GM12878 (cell line): Measurements from ENCODE around the gene MCFD2. TPM values are rescaled to one million over a fixed set of nuclear protein-coding genes. Genes with fewer than 3 reads are reported as not detected.

Experiments used
- ATF7 ChIP-seq: fragments of 450-650 bp; IDR thresholded peaks from 2 replicates; pipeline ENCODE4 v1.6.1; 2016; ENCODE audit warnings: low read depth, mild to moderate bottlenecking
- BCL11A ChIP-seq: IDR thresholded peaks from 2 replicates; pipeline ENCODE4 v1.6.1; 2011; ENCODE audit warnings: low read depth, low read length
- EED ChIP-seq: sonication (generic); IDR thresholded peaks from 2 replicates; pipeline ENCODE4 v1.6.1; 2016; ENCODE audit warnings: antibody characterized with exemption, low read depth
- EP300 ChIP-seq, 2 experiments: fragments of 150-350 bp in 1 of 2; IDR thresholded peaks; 2 replicates each; pipeline ENCODE4 v1.6.1; 2011 to 2012; ENCODE audit warnings: low read depth in 2 of 2, low read length in 2 of 2, borderline replicate concordance in 1 of 2, improper control_type of control experiment in 1 of 2, inconsistent platforms in 1 of 2; ENCODE audit not compliant: control insufficient read depth in 1 of 2
- ESRRA ChIP-seq: IDR thresholded peaks from 2 replicates; pipeline ENCODE4 v1.6.1; 2012; ENCODE audit warnings: mild to moderate bottlenecking, low read length, improper control_type of control experiment
- HCFC1 ChIP-seq: fragments of 150-350 bp; IDR thresholded peaks from 2 replicates; pipeline ENCODE4 v1.6.1; 2014; ENCODE audit warnings: low read length
- IKZF2 ChIP-seq, 2 experiments: fragments of 450-650 bp; IDR thresholded peaks; 2 replicates each; pipeline ENCODE4 v1.6.1; 2017; ENCODE audit warnings: mild to moderate bottlenecking in 2 of 2, moderate library complexity in 2 of 2
- IRF4 ChIP-seq: IDR thresholded peaks from 2 replicates; pipeline ENCODE4 v1.6.1; 2011; ENCODE audit warnings: low read depth, low read length
- JUNB ChIP-seq: IDR thresholded peaks from 2 replicates; pipeline ENCODE4 v1.6.1; 2016; ENCODE audit warnings: antibody characterized with exemption, mild to moderate bottlenecking
- KLF5 ChIP-seq: fragments of 450-650 bp; IDR thresholded peaks from 2 replicates; pipeline ENCODE4 v1.6.1; 2014; ENCODE audit warnings: mild to moderate bottlenecking; ENCODE audit not compliant: partially characterized antibody
- MEF2A ChIP-seq: IDR thresholded peaks from 2 replicates; pipeline ENCODE4 v1.6.1; 2011; ENCODE audit warnings: low read depth, mild to moderate bottlenecking, low read length, moderate library complexity; ENCODE audit not compliant: insufficient read depth
- PAX8 ChIP-seq: fragments of 450-650 bp; IDR thresholded peaks from 2 replicates; pipeline ENCODE4 v1.6.1; 2017; ENCODE audit warnings: mild to moderate bottlenecking, moderate library complexity
- SIN3A ChIP-seq: IDR thresholded peaks from 2 replicates; pipeline ENCODE4 v1.6.1; 2012; ENCODE audit warnings: low read depth, low read length, improper control_type of control experiment
- SREBF1 ChIP-seq: IDR thresholded peaks from 2 replicates; pipeline ENCODE4 v1.6.1; 2012; ENCODE audit warnings: mild to moderate bottlenecking, low read length
- TARDBP ChIP-seq: IDR thresholded peaks from 2 replicates; pipeline ENCODE4 v1.6.1; 2016; ENCODE audit warnings: borderline replicate concordance
- TCF7 ChIP-seq: IDR thresholded peaks from 2 replicates; pipeline ENCODE4 v1.6.1; 2014; ENCODE audit warnings: antibody characterized with exemption, borderline replicate concordance
- YY1 ChIP-seq: IDR thresholded peaks from 2 replicates; pipeline ENCODE4 v1.6.1; 2011; ENCODE audit warnings: low read depth, mild to moderate bottlenecking, low read length
- ZNF217 ChIP-seq: fragments of 450-650 bp; IDR thresholded peaks from 2 replicates; pipeline ENCODE4 v1.6.1; 2017; ENCODE audit warnings: antibody characterized with exemption, mild to moderate bottlenecking
- polyA plus RNA-seq, 11 experiments: library from polyadenylated mRNA; depleted of rRNA in 4 of 11; unstranded in 6 of 11; stranded (reverse) in 5 of 11; fragments of >200 nt; fragmentation: Nextera tagmentation in 4 of 11; fragmentation: Illumina TruSeq in 1 of 11; extraction: Ambion mirVana in 4 of 11; extraction: Trizol in 1 of 11; gene quantifications; 1 replicate in 1 of 11; 2 replicates in 10 of 11; pipeline versions ENCODE4 v1.2.1 to v1.2.3, GENCODE V29; 2011 to 2016; ENCODE audit warnings: inconsistent platforms in 2 of 11, missing spikeins in 2 of 11, low read depth in 1 of 11
- total RNA-seq, 4 experiments: library from RNA; depleted of rRNA in 3 of 4; stranded (reverse); fragments of >200 nt in 3 of 4; fragmentation: Illumina TruSeq in 1 of 4; extraction: Trizol in 1 of 4; gene quantifications; 2 replicates each; pipeline versions ENCODE4 v1.2.1 to v1.2.3, GENCODE V29; 2013 to 2021
- TF ChIP-seq, protein P1 (sequence below): IDR thresholded peaks from 2 replicates; pipeline ENCODE4 v1.6.1; 2011; ENCODE audit warnings: borderline replicate concordance, low read depth, mild to moderate bottlenecking, moderate library complexity, mixed read lengths, low read length; ENCODE audit not compliant: insufficient read depth; ENCODE audit errors: extremely low read length
- TF ChIP-seq, protein P2 (sequence below): fragments of 450-650 bp; IDR thresholded peaks from 2 replicates; pipeline ENCODE4 v1.6.1; 2017; ENCODE audit warnings: mild to moderate bottlenecking, moderate library complexity
- TF ChIP-seq, protein P3 (sequence below): fragments of 450-650 bp; IDR thresholded peaks from 2 replicates; pipeline ENCODE4 v1.6.1; 2017; ENCODE audit warnings: mild to moderate bottlenecking, moderate library complexity
- TF ChIP-seq, protein P4 (sequence below): IDR thresholded peaks from 2 replicates; pipeline ENCODE4 v1.6.1; 2012; ENCODE audit warnings: low read depth, low read length, improper control_type of control experiment

MCFD2 gene
- total and polyA plus RNA-seq, 10 of the 15 experiments (the other 5 are each of a cell fraction or from before 2014, with no cell fraction given), result 35.0 to 57.3 (median 40.3) TPM

DNA sequence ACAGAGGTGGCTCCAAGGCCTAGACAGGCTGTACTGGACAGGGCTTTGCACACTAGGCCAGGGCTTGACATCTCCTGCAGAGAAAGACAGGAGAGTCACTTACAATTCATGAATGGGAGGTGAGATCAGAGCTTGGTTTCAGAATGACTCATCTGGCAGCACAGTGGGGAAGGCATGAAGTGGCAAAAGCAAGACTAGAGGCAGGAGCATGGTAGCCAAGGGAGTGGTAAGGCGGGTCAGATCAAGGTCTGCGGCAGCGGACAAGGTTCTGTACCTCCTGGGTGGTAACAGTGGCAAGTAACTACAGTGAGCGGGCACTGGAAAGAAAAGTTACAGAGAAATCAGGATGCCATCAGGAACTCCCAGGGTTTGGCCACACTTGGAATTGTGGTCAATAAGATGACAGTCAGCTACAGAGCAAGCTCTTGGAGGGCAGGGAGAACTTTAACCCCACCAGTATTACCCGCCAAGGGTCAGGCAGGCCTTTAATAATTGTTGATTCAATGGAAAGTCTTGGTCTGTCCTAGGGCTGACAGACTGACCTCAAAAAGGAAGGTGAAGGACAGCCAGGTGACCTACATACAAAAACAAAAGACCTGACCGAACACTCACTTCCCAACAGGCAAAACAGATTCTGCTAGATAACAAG lies 5.7 kb downstream of the MCFD2 start (continued):
- TF ChIP-seq, protein P1, sequence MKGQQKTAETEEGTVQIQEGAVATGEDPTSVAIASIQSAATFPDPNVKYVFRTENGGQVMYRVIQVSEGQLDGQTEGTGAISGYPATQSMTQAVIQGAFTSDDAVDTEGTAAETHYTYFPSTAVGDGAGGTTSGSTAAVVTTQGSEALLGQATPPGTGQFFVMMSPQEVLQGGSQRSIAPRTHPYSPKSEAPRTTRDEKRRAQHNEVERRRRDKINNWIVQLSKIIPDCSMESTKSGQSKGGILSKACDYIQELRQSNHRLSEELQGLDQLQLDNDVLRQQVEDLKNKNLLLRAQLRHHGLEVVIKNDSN, result no peak
- TF ChIP-seq JUNB, result peak; percentile 91
- TF ChIP-seq SREBF1, result no peak
- no peak for TF ChIP-seq ESRRA
- TF ChIP-seq, protein P2, sequence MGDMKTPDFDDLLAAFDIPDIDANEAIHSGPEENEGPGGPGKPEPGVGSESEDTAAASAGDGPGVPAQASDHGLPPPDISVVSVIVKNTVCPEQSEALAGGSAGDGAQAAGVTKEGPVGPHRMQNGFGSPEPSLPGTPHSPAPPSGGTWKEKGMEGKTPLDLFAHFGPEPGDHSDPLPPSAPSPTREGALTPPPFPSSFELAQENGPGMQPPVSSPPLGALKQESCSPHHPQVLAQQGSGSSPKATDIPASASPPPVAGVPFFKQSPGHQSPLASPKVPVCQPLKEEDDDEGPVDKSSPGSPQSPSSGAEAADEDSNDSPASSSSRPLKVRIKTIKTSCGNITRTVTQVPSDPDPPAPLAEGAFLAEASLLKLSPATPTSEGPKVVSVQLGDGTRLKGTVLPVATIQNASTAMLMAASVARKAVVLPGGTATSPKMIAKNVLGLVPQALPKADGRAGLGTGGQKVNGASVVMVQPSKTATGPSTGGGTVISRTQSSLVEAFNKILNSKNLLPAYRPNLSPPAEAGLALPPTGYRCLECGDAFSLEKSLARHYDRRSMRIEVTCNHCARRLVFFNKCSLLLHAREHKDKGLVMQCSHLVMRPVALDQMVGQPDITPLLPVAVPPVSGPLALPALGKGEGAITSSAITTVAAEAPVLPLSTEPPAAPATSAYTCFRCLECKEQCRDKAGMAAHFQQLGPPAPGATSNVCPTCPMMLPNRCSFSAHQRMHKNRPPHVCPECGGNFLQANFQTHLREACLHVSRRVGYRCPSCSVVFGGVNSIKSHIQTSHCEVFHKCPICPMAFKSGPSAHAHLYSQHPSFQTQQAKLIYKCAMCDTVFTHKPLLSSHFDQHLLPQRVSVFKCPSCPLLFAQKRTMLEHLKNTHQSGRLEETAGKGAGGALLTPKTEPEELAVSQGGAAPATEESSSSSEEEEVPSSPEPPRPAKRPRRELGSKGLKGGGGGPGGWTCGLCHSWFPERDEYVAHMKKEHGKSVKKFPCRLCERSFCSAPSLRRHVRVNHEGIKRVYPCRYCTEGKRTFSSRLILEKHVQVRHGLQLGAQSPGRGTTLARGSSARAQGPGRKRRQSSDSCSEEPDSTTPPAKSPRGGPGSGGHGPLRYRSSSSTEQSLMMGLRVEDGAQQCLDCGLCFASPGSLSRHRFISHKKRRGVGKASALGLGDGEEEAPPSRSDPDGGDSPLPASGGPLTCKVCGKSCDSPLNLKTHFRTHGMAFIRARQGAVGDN, result 0 out of 2 replicates have a peak, but pooled peaks have one; percentile 23
- TF ChIP-seq KLF5, result no peak
- no peak for TF ChIP-seq YY1
- peak in 1 of 2 experiments; percentile 61; a peak in 1 of 4 replicates for TF ChIP-seq EP300 (IDR thresholded peaks at IDR 0.05; ENCODE audit: borderline replicate concordance in 1 of 2, control insufficient read depth in 1 of 2, low read depth in 2 of 2, low read length in 2 of 2)
- no peak for TF ChIP-seq TCF7
- TF ChIP-seq EED, result peak; percentile 47; the same call in 1 of the 2 replicates
- no peak for TF ChIP-seq SIN3A
- TF ChIP-seq, protein P3, sequence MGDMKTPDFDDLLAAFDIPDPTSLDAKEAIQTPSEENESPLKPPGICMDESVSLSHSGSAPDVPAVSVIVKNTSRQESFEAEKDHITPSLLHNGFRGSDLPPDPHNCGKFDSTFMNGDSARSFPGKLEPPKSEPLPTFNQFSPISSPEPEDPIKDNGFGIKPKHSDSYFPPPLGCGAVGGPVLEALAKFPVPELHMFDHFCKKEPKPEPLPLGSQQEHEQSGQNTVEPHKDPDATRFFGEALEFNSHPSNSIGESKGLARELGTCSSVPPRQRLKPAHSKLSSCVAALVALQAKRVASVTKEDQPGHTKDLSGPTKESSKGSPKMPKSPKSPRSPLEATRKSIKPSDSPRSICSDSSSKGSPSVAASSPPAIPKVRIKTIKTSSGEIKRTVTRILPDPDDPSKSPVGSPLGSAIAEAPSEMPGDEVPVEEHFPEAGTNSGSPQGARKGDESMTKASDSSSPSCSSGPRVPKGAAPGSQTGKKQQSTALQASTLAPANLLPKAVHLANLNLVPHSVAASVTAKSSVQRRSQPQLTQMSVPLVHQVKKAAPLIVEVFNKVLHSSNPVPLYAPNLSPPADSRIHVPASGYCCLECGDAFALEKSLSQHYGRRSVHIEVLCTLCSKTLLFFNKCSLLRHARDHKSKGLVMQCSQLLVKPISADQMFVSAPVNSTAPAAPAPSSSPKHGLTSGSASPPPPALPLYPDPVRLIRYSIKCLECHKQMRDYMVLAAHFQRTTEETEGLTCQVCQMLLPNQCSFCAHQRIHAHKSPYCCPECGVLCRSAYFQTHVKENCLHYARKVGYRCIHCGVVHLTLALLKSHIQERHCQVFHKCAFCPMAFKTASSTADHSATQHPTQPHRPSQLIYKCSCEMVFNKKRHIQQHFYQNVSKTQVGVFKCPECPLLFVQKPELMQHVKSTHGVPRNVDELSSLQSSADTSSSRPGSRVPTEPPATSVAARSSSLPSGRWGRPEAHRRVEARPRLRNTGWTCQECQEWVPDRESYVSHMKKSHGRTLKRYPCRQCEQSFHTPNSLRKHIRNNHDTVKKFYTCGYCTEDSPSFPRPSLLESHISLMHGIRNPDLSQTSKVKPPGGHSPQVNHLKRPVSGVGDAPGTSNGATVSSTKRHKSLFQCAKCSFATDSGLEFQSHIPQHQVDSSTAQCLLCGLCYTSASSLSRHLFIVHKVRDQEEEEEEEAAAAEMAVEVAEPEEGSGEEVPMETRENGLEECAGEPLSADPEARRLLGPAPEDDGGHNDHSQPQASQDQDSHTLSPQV, result no peak
- TF ChIP-seq IRF4, result peak; percentile 98
- TF ChIP-seq, protein P4, sequence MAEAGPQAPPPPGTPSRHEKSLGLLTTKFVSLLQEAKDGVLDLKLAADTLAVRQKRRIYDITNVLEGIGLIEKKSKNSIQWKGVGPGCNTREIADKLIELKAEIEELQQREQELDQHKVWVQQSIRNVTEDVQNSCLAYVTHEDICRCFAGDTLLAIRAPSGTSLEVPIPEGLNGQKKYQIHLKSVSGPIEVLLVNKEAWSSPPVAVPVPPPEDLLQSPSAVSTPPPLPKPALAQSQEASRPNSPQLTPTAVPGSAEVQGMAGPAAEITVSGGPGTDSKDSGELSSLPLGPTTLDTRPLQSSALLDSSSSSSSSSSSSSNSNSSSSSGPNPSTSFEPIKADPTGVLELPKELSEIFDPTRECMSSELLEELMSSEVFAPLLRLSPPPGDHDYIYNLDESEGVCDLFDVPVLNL, result no peak
- TF ChIP-seq IKZF2 (IDR thresholded peaks at IDR 0.05), result peak; percentile 58 to 78; a peak in 3 of 4 replicates
- no peak for TF ChIP-seq TARDBP
- TF ChIP-seq PAX8, result no peak
- TF ChIP-seq ATF7, result peak; percentile 71
- TF ChIP-seq HCFC1, result no peak
- no peak for TF ChIP-seq MEF2A
- 0 out of 2 replicates have a peak, but pooled peaks have one; percentile 31 for TF ChIP-seq ZNF217
- TF ChIP-seq BCL11A, result no peak; the same call in 1 of the 2 replicates
